Activated T-cell treated with anti-CD3 and anti-CD28 coated beads, Interleukin-2, amount 50 U/mL, for 4 hours (primary cell): ENCODE data around the gene PLEKHA6. TPM values are rescaled to one million over a fixed set of nuclear protein-coding genes. Genes with fewer than 3 reads are reported as not detected.

Experiments used
- ATAC-seq, 2 donors: fragments of 200-7000 bp; cut with Tn5 transposase; one replicate each; pipeline ENCODE4 v1.10.0; 2021
- DNase-seq: peaks from one replicate; pipeline ENCODE4 v3.0.0-alpha.2; 2020
- H3K27me3 Mint-ChIP-seq: one replicate; pipeline ENCODE4 v1.8.0; 2021; ENCODE audit warnings: low read depth, mixed read lengths
- H3K36me3 Mint-ChIP-seq: one replicate; pipeline ENCODE4 v1.8.0; 2022; ENCODE audit warnings: mixed read lengths; ENCODE audit not compliant: insufficient read depth
- H3K4me1 Mint-ChIP-seq: one replicate; pipeline ENCODE4 v1.8.0; 2021; ENCODE audit warnings: low read depth, mixed read lengths
- H3K4me3 Mint-ChIP-seq: one replicate; pipeline ENCODE4 v1.8.0; 2021; ENCODE audit warnings: mild to moderate bottlenecking, moderate library complexity, mixed read lengths
- H3K9me3 Mint-ChIP-seq: one replicate; pipeline ENCODE4 v1.8.0; 2021; ENCODE audit warnings: mixed read lengths
- total RNA-seq, 3 donors: library from RNA; stranded (reverse); gene quantifications; one replicate each; pipeline ENCODE4 v1.2.1, GENCODE V29; 2021

The PLEKHA6 gene
- total RNA-seq, 3 donors from 2014 or later = 0.19 to 0.61 (median 0.29) TPM

- peaks cover 55% of the 10 kb centered on the region for H3K27me3 Mint-ChIP-seq
Observed at GRCh38 chr1:204192046-204192445, 167.7 kb downstream of the PLEKHA6 start.

GRCh38 chr1:204191456-204191855, 168.3 kb downstream of the PLEKHA6 start:
- no peak for ATAC-seq
- Mint-ChIP-seq H3K36me3 (no peaks in the 10 kb centered on the region), H3K9me3 (no peaks in the 10 kb centered on the region), H3K4me3 (no peak overlapping the region), H3K4me1 (peaks cover 8% of the 10 kb centered on the region), H3K27me3 (peaks cover 61% of the 10 kb centered on the region)
- no peak for DNase-seq

More at GRCh38 chr1:204192046-204192445, 167.7 kb downstream of the PLEKHA6 start:
- no peak for ATAC-seq
- Mint-ChIP-seq H3K9me3 (no peaks in the 10 kb centered on the region), H3K36me3 (no peaks in the 10 kb centered on the region), H3K4me1 (peaks cover 8% of the 10 kb centered on the region), H3K4me3 (no peak overlapping the region)
- DNase-seq = no peak

GRCh38 chr1:204190212-204191211, 169.2 kb downstream of the PLEKHA6 start:
- no peak overlapping the region for H3K4me3 Mint-ChIP-seq
- no peaks in the 10 kb centered on the region for H3K36me3 Mint-ChIP-seq
- DNase-seq = peak; percentile 16
- H3K4me1 Mint-ChIP-seq = peaks cover 8% of the 10 kb centered on the region
- ATAC-seq = peak; percentile 57 to 62
- H3K27me3 Mint-ChIP-seq = peaks cover 64% of the 10 kb centered on the region
- no peaks in the 10 kb centered on the region for H3K9me3 Mint-ChIP-seq

- H3K27me3 Mint-ChIP-seq = peaks cover 66% of the 10 kb centered on the region
- ATAC-seq = peak in 1 of 2 donors; percentile 46
Observed at GRCh38 chr1:204188959-204189639, 170.6 kb downstream of the PLEKHA6 start.

GRCh38 chr1:204186597-204186996, 173.1 kb downstream of the PLEKHA6 start:
- H3K4me1 Mint-ChIP-seq = peaks cover 5% of the 10 kb centered on the region
- no peak for DNase-seq
- no peak for ATAC-seq
- H3K9me3 Mint-ChIP-seq = no peaks in the 10 kb centered on the region
- H3K27me3 Mint-ChIP-seq = peaks cover 57% of the 10 kb centered on the region
- no peaks in the 10 kb centered on the region for H3K36me3 Mint-ChIP-seq
- H3K4me3 Mint-ChIP-seq = no peak overlapping the region

More at GRCh38 chr1:204188959-204189639, 170.6 kb downstream of the PLEKHA6 start:
- no peak for DNase-seq
- no peaks in the 10 kb centered on the region for H3K9me3 Mint-ChIP-seq
- H3K36me3 Mint-ChIP-seq = no peaks in the 10 kb centered on the region
- H3K4me1 Mint-ChIP-seq = peaks cover 5% of the 10 kb centered on the region
- no peak overlapping the region for H3K4me3 Mint-ChIP-seq

GRCh38 chr1:204181116-204181515, 178.6 kb downstream of the PLEKHA6 start:
- ATAC-seq (no peak), DNase-seq (no peak)
- H3K4me3 Mint-ChIP-seq = no peak overlapping the region
- no peaks in the 10 kb centered on the region for H3K9me3 Mint-ChIP-seq
- peaks cover 7% of the 10 kb centered on the region for H3K27me3 Mint-ChIP-seq
- H3K4me1 Mint-ChIP-seq = no peaks in the 10 kb centered on the region
- no peaks in the 10 kb centered on the region for H3K36me3 Mint-ChIP-seq

GRCh38 chr1:204180133-204180532, 179.6 kb downstream of the PLEKHA6 start:
- no peak for DNase-seq
- no peaks in the 10 kb centered on the region for H3K9me3 Mint-ChIP-seq
- H3K36me3 Mint-ChIP-seq = no peaks in the 10 kb centered on the region
- no peak overlapping the region for H3K4me3 Mint-ChIP-seq
- no peak for ATAC-seq
- H3K4me1 Mint-ChIP-seq = no peaks in the 10 kb centered on the region
- peaks cover 7% of the 10 kb centered on the region for H3K27me3 Mint-ChIP-seq

- H3K27me3 Mint-ChIP-seq = peaks cover 6% of the 10 kb centered on the region
- DNase-seq (no peak), ATAC-seq (no peak)
- H3K4me1 Mint-ChIP-seq = no peaks in the 10 kb centered on the region
- H3K36me3 Mint-ChIP-seq = no peaks in the 10 kb centered on the region
- no peak overlapping the region for H3K4me3 Mint-ChIP-seq
- H3K9me3 Mint-ChIP-seq = peaks cover under 1% of the 10 kb centered on the region
Observed at GRCh38 chr1:204178487-204179281, 181.0 kb downstream of the PLEKHA6 start.

- H3K27me3 Mint-ChIP-seq = peaks cover 4% of the 10 kb centered on the region
- H3K4me3 Mint-ChIP-seq = no peak overlapping the region
- no peaks in the 10 kb centered on the region for H3K4me1 Mint-ChIP-seq
Observed at GRCh38 chr1:204177133-204177532, 182.6 kb downstream of the PLEKHA6 start.

GRCh38 chr1:204176049-204176448, 183.7 kb downstream of the PLEKHA6 start:
- Mint-ChIP-seq H3K36me3 (no peaks in the 10 kb centered on the region), H3K4me1 (no peaks in the 10 kb centered on the region), H3K27me3 (peaks cover 4% of the 10 kb centered on the region), H3K4me3 (no peak overlapping the region), H3K9me3 (peaks cover 7% of the 10 kb centered on the region)
- no peak for ATAC-seq
- no peak for DNase-seq

More at GRCh38 chr1:204177133-204177532, 182.6 kb downstream of the PLEKHA6 start:
- Mint-ChIP-seq H3K36me3 (no peaks in the 10 kb centered on the region), H3K9me3 (peaks cover 4% of the 10 kb centered on the region)
- DNase-seq (no peak), ATAC-seq (no peak)

- ATAC-seq (no peak), DNase-seq (no peak)
- H3K4me1 Mint-ChIP-seq = no peaks in the 10 kb centered on the region
- H3K4me3 Mint-ChIP-seq = no peak overlapping the region
- peaks cover 4% of the 10 kb centered on the region for H3K27me3 Mint-ChIP-seq
- peaks cover 12% of the 10 kb centered on the region for H3K9me3 Mint-ChIP-seq
- H3K36me3 Mint-ChIP-seq = no peaks in the 10 kb centered on the region
Observed at GRCh38 chr1:204174958-204175357, 184.8 kb downstream of the PLEKHA6 start.

- H3K36me3 Mint-ChIP-seq = no peaks in the 10 kb centered on the region
- peaks cover 4% of the 10 kb centered on the region for H3K27me3 Mint-ChIP-seq
- H3K4me3 Mint-ChIP-seq = no peak overlapping the region
- ATAC-seq (no peak), DNase-seq (no peak)
- peaks cover 24% of the 10 kb centered on the region for H3K9me3 Mint-ChIP-seq
- H3K4me1 Mint-ChIP-seq = no peaks in the 10 kb centered on the region
Observed at GRCh38 chr1:204172404-204173029, 187.2 kb downstream of the PLEKHA6 start.

- Mint-ChIP-seq H3K4me3 (no peak overlapping the region), H3K27me3 (peaks cover 4% of the 10 kb centered on the region), H3K4me1 (no peaks in the 10 kb centered on the region), H3K9me3 (peaks cover 27% of the 10 kb centered on the region), H3K36me3 (no peaks in the 10 kb centered on the region)
- DNase-seq = no peak
- ATAC-seq = no peak
Observed at GRCh38 chr1:204171751-204172178, 188.0 kb downstream of the PLEKHA6 start.
